A549 (cell line): Measurements from ENCODE around the gene PARP1. TPM values are rescaled to one million over a fixed set of nuclear protein-coding genes. Genes with fewer than 3 reads are reported as not detected.

Experiments used
- ATAC-seq, 2 experiments: fragments of 200-7000 bp in 1 of 2; fragments of >200 bp in 1 of 2; cut with Nextera tagmentation in 1 of 2; cut with Tn5 transposase in 1 of 2; 3 replicates each; pipeline versions ENCODE4 v1.8.0 to v1.9.1; 2018 to 2020; ENCODE audit warnings: mild to moderate bottlenecking in 1 of 2, moderate library complexity in 1 of 2
- CTCF ChIA-PET: fragments of 300-600 bp; sonication (Branson Sonifier 250); formaldehyde crosslinking; extraction: SDS; loops from one replicate; lab custom pipeline; 2021; ENCODE audit warnings: antibody characterized with exemption, inconsistent platforms; lab: Yijun Ruan, JAX
- POLR2A ChIA-PET: fragments of 350-600 bp; formaldehyde crosslinking; extraction: SDS; loops from one replicate; lab custom pipeline; 2021; ENCODE audit warnings: antibody characterized with exemption, inconsistent platforms; lab: Yijun Ruan, JAX
- DNase-seq, 2 experiments: peaks; one replicate each; pipeline versions ENCODE4 v3.0.0 to v3.0.0-alpha.2; 2011 to 2016; ENCODE audit warnings: low read depth in 1 of 2, low spot score in 1 of 2
- FAIRE-seq: peaks from 2 replicates; lab custom pipeline; 2011; peaks lifted over from hg19 to GRCh38; lab: Jason Lieb, UNC
- H3K27ac ChIP-seq, 2 experiments: fragments of >200 bp; sonication (Bioruptor Twin); formaldehyde crosslinking; 3 replicates each; pipeline ENCODE4 v1.5.1; 2016 to 2017
- H3K4me1 ChIP-seq: fragments of >200 bp; sonication (Bioruptor Twin); formaldehyde crosslinking; 3 replicates; pipeline ENCODE4 v1.6.1; 2016
- H3K4me2 ChIP-seq: fragments of >200 bp; sonication (Bioruptor Twin); formaldehyde crosslinking; 3 replicates; pipeline ENCODE4 v1.6.1; 2016
- H3K4me3 ChIP-seq: fragments of >200 bp; sonication (Bioruptor Twin); formaldehyde crosslinking; 3 replicates; pipeline ENCODE4 v1.5.1; 2016
- H3K9me3 ChIP-seq: fragments of >200 bp; sonication (Bioruptor Twin); formaldehyde crosslinking; 3 replicates; pipeline ENCODE4 v1.6.1; 2016
- BCL3 ChIP-seq: fragments of >200 bp; sonication (Bioruptor Twin); formaldehyde crosslinking; IDR thresholded peaks from 3 replicates; pipeline ENCODE4 v1.6.1; 2016
- CBX8 ChIP-seq: fragments of 200-600 bp; sonication (generic); IDR thresholded peaks from 2 replicates; pipeline ENCODE4 v1.6.1; 2016
- CHD2 ChIP-seq: fragments of 150-350 bp; IDR thresholded peaks from 2 replicates; pipeline ENCODE4 v1.6.1; 2014; ENCODE audit warnings: low read length; ENCODE audit not compliant: partially characterized antibody
- CHD4 ChIP-seq: fragments of 200-600 bp; sonication (generic); IDR thresholded peaks from 2 replicates; pipeline ENCODE4 v1.6.1; 2016; ENCODE audit warnings: antibody characterized with exemption, mild to moderate bottlenecking, borderline replicate concordance
- ELK1 ChIP-seq: fragments of 150-350 bp; IDR thresholded peaks from 2 replicates; pipeline ENCODE4 v1.6.1; 2014; ENCODE audit warnings: low read depth, mild to moderate bottlenecking, low read length
- EP300 ChIP-seq, 2 experiments: fragments of >200 bp; sonication (Bioruptor Twin); formaldehyde crosslinking; IDR thresholded peaks; 2 replicates in 1 of 2; 3 replicates in 1 of 2; pipeline ENCODE4 v1.6.1; 2016 to 2017
- ESRRA ChIP-seq: fragments of 150-350 bp; IDR thresholded peaks from 2 replicates; pipeline ENCODE4 v1.6.1; 2014; ENCODE audit warnings: mild to moderate bottlenecking, low read length, borderline replicate concordance
- MAFK ChIP-seq: fragments of 450-650 bp; IDR thresholded peaks from 2 replicates; pipeline ENCODE4 v1.6.1; 2014; ENCODE audit not compliant: partially characterized antibody
- MAX ChIP-seq: IDR thresholded peaks from 2 replicates; pipeline ENCODE4 v1.6.1; 2012
- MAZ ChIP-seq: fragments of 150-350 bp; IDR thresholded peaks from 2 replicates; pipeline ENCODE4 v1.6.1; 2014; ENCODE audit warnings: antibody characterized with exemption, low read depth, low read length, borderline replicate concordance
- MYC ChIP-seq: IDR thresholded peaks from 2 replicates; pipeline ENCODE4 v1.6.1; 2012; ENCODE audit warnings: mild to moderate bottlenecking, inconsistent platforms, low read length, improper control_type of control experiment, borderline replicate concordance
- NR3C1 ChIP-seq: fragments of >200 bp; sonication (Bioruptor Twin); formaldehyde crosslinking; IDR thresholded peaks from 3 replicates; pipeline ENCODE4 v1.6.1; 2017
- PBX3 ChIP-seq: IDR thresholded peaks from 2 replicates; pipeline ENCODE4 v1.6.1; 2012
- SREBF2 ChIP-seq: fragments of 450-650 bp; IDR thresholded peaks from 2 replicates; pipeline ENCODE4 v1.6.1; 2014; ENCODE audit warnings: mild to moderate bottlenecking, moderate library complexity
- TP53 ChIP-seq: fragments of 250-450 bp; sonication (Bioruptor Pico); IDR thresholded peaks from 2 replicates; pipeline ENCODE4 v1.5.0; 2021; ENCODE audit warnings: mild to moderate bottlenecking, moderate library complexity
- WGBS: methylation state at CpG from one replicate; pipeline ENCODE4 v1.1.6; 2017; ENCODE audit errors: missing lambda C conversion rate; 5-methylcytosine and 5-hydroxymethylcytosine counted together
- polyA plus RNA-seq, 4 experiments: library from polyadenylated mRNA; depleted of rRNA in 3 of 4; stranded (reverse); fragments of >200 nt; fragmentation: RNase III in 1 of 4; extraction: RNeasy Plus Mini Kit Qiagen cat#74134 plus additional on column Dnase treatment in 1 of 4; gene quantifications; 2 replicates in 3 of 4; 3 replicates in 1 of 4; pipeline ENCODE4 v1.2.3, GENCODE V29; 2011 to 2017

PARP1 gene
- polyA plus RNA-seq, 2 of the 4 experiments (the other 2 are of a cell fraction): 125 to 134 TPM

- TF ChIP-seq CHD4 (no peak), PBX3 (no peak), EP300 (IDR thresholded peaks at IDR 0.05) (no peak), MAZ (no peak), BCL3 (no peak), CHD2 (no peak), CBX8 (no peak), ELK1 (no peak)
Measured at GRCh38 chr1:226324479-226324878, 83.4 kb downstream of the PARP1 start (continued).

GRCh38 chr1:226322986-226323385 is 84.9 kb downstream of the PARP1 start:
- no peaks in the 10 kb centered on the region for H3K9me3 ChIP-seq
- POLR2A ChIA-PET: no interaction called here
- no peak overlapping the region for H3K4me2 ChIP-seq
- ATAC-seq (no peak), DNase-seq (no peak), FAIRE-seq (no peak)
- peaks cover 11% of the 10 kb centered on the region for H3K4me1 ChIP-seq
- WGBS: 92% methylated on average over 3 of the region's 3 CpGs
- TF ChIP-seq NR3C1 (no peak), ESRRA (no peak), BCL3 (no peak), TP53 (CRISPR knock-in tag) (no peak), SREBF2 (no peak)
- CTCF ChIA-PET: interaction anchor here (0.6 to 2.6 kb wide), 3 partner anchors 11 to 85 kb away, joined by 3 to 12 read pairs (median 3); partner anchors contain the start of gene PARP1
- H3K27ac ChIP-seq: no peak overlapping the region
- H3K4me3 ChIP-seq: no peak overlapping the region

GRCh38 chr1:226320930-226321329 is 87.0 kb downstream of the PARP1 start:
- no peaks in the 10 kb centered on the region for H3K9me3 ChIP-seq
- CTCF ChIA-PET: interaction anchor here (0.6 to 3.3 kb wide), 4 partner anchors 12 to 289 kb away, joined by 3 to 14 read pairs (median 4); no protein-coding TSS in a partner anchor
- H3K27ac ChIP-seq: no peak overlapping the region
- 61% methylated on average over 10 of the region's 10 CpGs for WGBS
- no peak overlapping the region for H3K4me2 ChIP-seq
- FAIRE-seq: no peak
- H3K4me3 ChIP-seq: no peak overlapping the region
- TF ChIP-seq MAFK (peak; percentile 67), MYC (no peak), BCL3 (no peak), MAX (no peak)
- TF ChIP-seq, all 56 proteins: peak for 1
- ATAC-seq (peak in 1 of 2 experiments; percentile 14; a peak in 2 of 6 replicates), DNase-seq (peak in 1 of 2 experiments; percentile 23)
- POLR2A ChIA-PET: no interaction called here
- H3K4me1 ChIP-seq: peaks cover 11% of the 10 kb centered on the region
